Epithelial cell of prostate (primary cell): ENCODE measurements around the gene CSF3.
A peak's percentile ranks its signal among the peaks of the same experiment; 100 is the strongest.
"Not testable (repeated sequence)": the region's sequence is repeated elsewhere in the genome, so short reads cannot be mapped to it uniquely, and the experiment has no call there.

ENCODE experiments used
- DNase-seq: peaks from one replicate; pipeline ENCODE4 v3.0.0-alpha.2; 2011; ENCODE audit warnings: low read depth, low spot score
- H3K27ac ChIP-seq: fragments of 450-650 bp; 2 replicates; pipeline ENCODE4 v1.5.1; 2017; ENCODE audit warnings: mild to moderate bottlenecking

CSF3 gene

GRCh38 chr17:39996162-39996561 lies 19.1 kb upstream of the CSF3 start:
- no peak overlapping the region for H3K27ac ChIP-seq
- DNase-seq: no peak

GRCh38 chr17:39996800-39997199 lies 18.4 kb upstream of the CSF3 start:
- no peak for DNase-seq
- H3K27ac ChIP-seq: no peak overlapping the region

GRCh38 chr17:39997543-39997942 lies 17.7 kb upstream of the CSF3 start:
- H3K27ac ChIP-seq: no peak overlapping the region
- DNase-seq: no peak

GRCh38 chr17:39999067-39999466 lies 16.2 kb upstream of the CSF3 start:
- no peak for DNase-seq

GRCh38 chr17:40000161-40000560 lies 15.1 kb upstream of the CSF3 start:
- DNase-seq: no peak
- H3K27ac ChIP-seq: no peak overlapping the region

More at GRCh38 chr17:39999067-39999466, 16.2 kb upstream of the CSF3 start:
- H3K27ac ChIP-seq: no peak overlapping the region

- not testable (repeated sequence) for H3K27ac ChIP-seq, DNase-seq
These were observed 13.9 kb upstream of the CSF3 start for GRCh38 chr17:40001335-40001734.

GRCh38 chr17:40004072-40004471 lies 11.2 kb upstream of the CSF3 start:
- DNase-seq: no peak
- no peak overlapping the region for H3K27ac ChIP-seq

- no peak overlapping the region for H3K27ac ChIP-seq
- DNase-seq: no peak
These were observed 10.5 kb upstream of the CSF3 start for GRCh38 chr17:40004712-40005111.

- no peak overlapping the region for H3K27ac ChIP-seq
- DNase-seq: no peak
These were observed 9.7 kb upstream of the CSF3 start for GRCh38 chr17:40005520-40005919.

- not testable (repeated sequence) for DNase-seq, H3K27ac ChIP-seq
These were observed 4.2 kb upstream of the CSF3 start for GRCh38 chr17:40010946-40011500.

- not testable (repeated sequence) for DNase-seq, H3K27ac ChIP-seq
These were observed 3.1 kb upstream of the CSF3 start for GRCh38 chr17:40012017-40012647.

GRCh38 chr17:40014375-40014980 lies 762 bp upstream of the CSF3 start:
- no peak overlapping the region for H3K27ac ChIP-seq
- DNase-seq: no peak

- no peak overlapping the region for H3K27ac ChIP-seq
- no peak for DNase-seq
These were observed 1.1 kb downstream of the CSF3 start for GRCh38 chr17:40015998-40016985.

- no peak overlapping the region for H3K27ac ChIP-seq
- DNase-seq: no peak
These were observed 2.3 kb downstream of the CSF3 start for GRCh38 chr17:40017422-40018080.

- H3K27ac ChIP-seq: peak overlapping the region; percentile 46
- DNase-seq: no peak
These were observed 3.2 kb downstream of the CSF3 start for GRCh38 chr17:40018211-40019121.

- no peak for DNase-seq
- H3K27ac ChIP-seq: peak overlapping the region; percentile 46
These were observed 4.1 kb downstream of the CSF3 start for GRCh38 chr17:40019140-40019991.

GRCh38 chr17:40020146-40020545 lies 4.9 kb downstream of the CSF3 start:
- no peak for DNase-seq
- peak overlapping the region; percentile 46 for H3K27ac ChIP-seq

- DNase-seq: peak; percentile 46
These were observed 6.3 kb downstream of the CSF3 start for GRCh38 chr17:40021451-40021971.

More at GRCh38 chr17:40021451-40021971, 6.3 kb downstream of the CSF3 start:
- H3K27ac ChIP-seq: peak overlapping the region; percentile 85
